HUES64 (cell line): ENCODE measurements around the gene CCDC152.
"Not testable (repeated sequence)": the region's sequence is repeated elsewhere in the genome, so short reads cannot be mapped to it uniquely, and the experiment has no call there.

Experiments used
- H3K27ac ChIP-seq: 2 replicates; pipeline ENCODE4 v1.7.0; 2013; ENCODE audit warnings: low read depth, low read length, inconsistent platforms
- H3K27me3 ChIP-seq: 2 replicates; pipeline ENCODE4 v1.6.1; 2013; ENCODE audit warnings: mild to moderate bottlenecking, low read length; ENCODE audit not compliant: insufficient read depth
- H3K36me3 ChIP-seq: 2 replicates; pipeline ENCODE4 v1.6.1; 2013; ENCODE audit warnings: mild to moderate bottlenecking, low read length; ENCODE audit not compliant: insufficient read depth
- H3K4me1 ChIP-seq: 2 replicates; pipeline ENCODE4 v1.6.1; 2013; ENCODE audit warnings: mild to moderate bottlenecking, low read length, moderate library complexity; ENCODE audit not compliant: insufficient read depth
- H3K4me3 ChIP-seq: 2 replicates; pipeline ENCODE4 v1.5.1; 2013; ENCODE audit warnings: mild to moderate bottlenecking, low read length, moderate library complexity
- H3K9ac ChIP-seq: 2 replicates; pipeline ENCODE4 v1.6.1; 2013; ENCODE audit warnings: mild to moderate bottlenecking, low read depth, low read length
- H3K9me3 ChIP-seq: 2 replicates; pipeline ENCODE4 v1.6.1; 2013; ENCODE audit warnings: low read depth, low read length; ENCODE audit not compliant: insufficient read depth
- WGBS: fragments of 150-250, 120-280 bp; methylation state at CpG from one replicate; pipeline ENCODE4 v1.1.7; 2013; ENCODE audit warnings: missing lambda C conversion rate; 5-methylcytosine and 5-hydroxymethylcytosine counted together

The CCDC152 gene

GRCh38 chr5:42839196-42839595, 82.6 kb downstream of the CCDC152 start:
- Histone ChIP-seq H3K9me3 (no peaks in the 10 kb centered on the region), H3K27me3 (no peaks in the 10 kb centered on the region), H3K27ac (no peak overlapping the region), H3K36me3 (no peaks in the 10 kb centered on the region), H3K4me3 (no peak overlapping the region), H3K9ac (no peak overlapping the region), H3K4me1 (no peaks in the 10 kb centered on the region)
- WGBS = 98% methylated on average over 2 of the region's 3 CpGs

GRCh38 chr5:42840269-42840668, 83.7 kb downstream of the CCDC152 start:
- Histone ChIP-seq H3K4me1 (no peaks in the 10 kb centered on the region), H3K4me3 (no peak overlapping the region), H3K9ac (no peak overlapping the region), H3K27ac (no peak overlapping the region), H3K9me3 (no peaks in the 10 kb centered on the region), H3K27me3 (no peaks in the 10 kb centered on the region), H3K36me3 (no peaks in the 10 kb centered on the region)
- 88% methylated on average over 6 of the region's 6 CpGs for WGBS

GRCh38 chr5:42840842-42841567, 84.4 kb downstream of the CCDC152 start:
- H3K27ac ChIP-seq = no peak overlapping the region
- H3K9ac ChIP-seq = no peak overlapping the region
- H3K4me3 ChIP-seq = no peak overlapping the region
- WGBS = 91% methylated on average over 5 of the region's 5 CpGs
- no peaks in the 10 kb centered on the region for H3K4me1 ChIP-seq
- no peaks in the 10 kb centered on the region for H3K27me3 ChIP-seq
- no peaks in the 10 kb centered on the region for H3K9me3 ChIP-seq
- no peaks in the 10 kb centered on the region for H3K36me3 ChIP-seq

GRCh38 chr5:42842921-42843641, 86.5 kb downstream of the CCDC152 start:
- WGBS = 94% methylated on average over 4 of the region's 4 CpGs

GRCh38 chr5:42843675-42844292, 87.2 kb downstream of the CCDC152 start:
- Histone ChIP-seq H3K9ac (no peak overlapping the region), H3K36me3 (no peaks in the 10 kb centered on the region), H3K4me1 (no peaks in the 10 kb centered on the region), H3K4me3 (no peak overlapping the region), H3K27me3 (no peaks in the 10 kb centered on the region), H3K27ac (no peak overlapping the region), H3K9me3 (no peaks in the 10 kb centered on the region)
- 87% methylated on average over 3 of the region's 3 CpGs for WGBS

More at GRCh38 chr5:42842921-42843641, 86.5 kb downstream of the CCDC152 start:
- Histone ChIP-seq H3K4me3 (no peak overlapping the region), H3K9me3 (no peaks in the 10 kb centered on the region), H3K9ac (no peak overlapping the region), H3K36me3 (no peaks in the 10 kb centered on the region), H3K27ac (no peak overlapping the region), H3K4me1 (no peaks in the 10 kb centered on the region), H3K27me3 (no peaks in the 10 kb centered on the region)

GRCh38 chr5:42844408-42844807, 87.8 kb downstream of the CCDC152 start:
- not testable (repeated sequence) for H3K27ac ChIP-seq, H3K4me1 ChIP-seq, H3K27me3 ChIP-seq, H3K4me3 ChIP-seq, H3K9ac ChIP-seq, H3K9me3 ChIP-seq, H3K36me3 ChIP-seq
- WGBS = 97% methylated on average over 3 of the region's 4 CpGs

- Histone ChIP-seq H3K27me3 (no peaks in the 10 kb centered on the region), H3K36me3 (no peaks in the 10 kb centered on the region), H3K9ac (no peak overlapping the region), H3K9me3 (no peaks in the 10 kb centered on the region), H3K27ac (no peak overlapping the region), H3K4me1 (no peaks in the 10 kb centered on the region), H3K4me3 (no peak overlapping the region)
- WGBS = no CpG with 5 or more reads among the region's 2 CpGs
These were observed 91.9 kb downstream of the CCDC152 start for GRCh38 chr5:42848545-42848944.

- 97% methylated on average over 6 of the region's 6 CpGs for WGBS
- Histone ChIP-seq H3K4me3 (no peak overlapping the region), H3K36me3 (no peaks in the 10 kb centered on the region), H3K9ac (no peak overlapping the region), H3K4me1 (no peaks in the 10 kb centered on the region), H3K9me3 (no peaks in the 10 kb centered on the region), H3K27ac (no peak overlapping the region), H3K27me3 (no peaks in the 10 kb centered on the region)
These were observed 94.9 kb downstream of the CCDC152 start for GRCh38 chr5:42851481-42851880.
